ENCODE data around the gene ROBO2. TPM values are rescaled to one million over a fixed set of nuclear protein-coding genes. Genes with fewer than 3 reads are reported as not detected.

Gene ROBO2
- total RNA-seq, 4 donors from 2014 or later, result 0.20 to 0.41 (median 0.32) TPM; not detected in 1

GRCh38 chr3:77467702-77468625, 428.1 kb downstream of the ROBO2 start:
- Histone ChIP-seq H3K4me3 (no peak overlapping the region), H3K9me3 (no peaks in the 10 kb centered on the region), H3K4me1 (no peaks in the 10 kb centered on the region), H3K27me3 (no peaks in the 10 kb centered on the region), H3K27ac (no peak overlapping the region), H3K36me3 (no peaks in the 10 kb centered on the region)
- no peak for TF ChIP-seq POLR2A (IDR thresholded peaks at IDR 0.05)
- TF ChIP-seq CTCF (IDR thresholded peaks at IDR 0.05), result no peak
- no peak for TF ChIP-seq EP300 (IDR thresholded peaks at IDR 0.05; ENCODE audit: low read depth)
- no peak for TF ChIP-seq POLR2AphosphoS5 (IDR thresholded peaks at IDR 0.05)
- no peak for DNase-seq
- intact Hi-C loops (cut with DNase I; ENCODE audit: low total_unique reads) (no loop called here), in situ Hi-C loops (cut with MboI; ENCODE audit: low pct_ligation_motif_present in 1 of 4, low pct_unique_long_range_greater_than_20kb in 1 of 4, low sequenced_read_pairs in 3 of 4) (no loop called here)
- 35 to 54% methylated on average over 5 to 8 of the region's 8 CpGs for WGBS, 2 donors (ENCODE audit: low coverage in 1 of 2)

GRCh38 chr3:77468626-77469020, 428.7 kb downstream of the ROBO2 start:
- H3K4me1 ChIP-seq, result no peaks in the 10 kb centered on the region
- H3K27ac ChIP-seq, result no peak overlapping the region
- DNase-seq, result no peak
- TF ChIP-seq POLR2AphosphoS5 (IDR thresholded peaks at IDR 0.05) (no peak), CTCF (IDR thresholded peaks at IDR 0.05) (no peak)
- no peak overlapping the region for H3K4me3 ChIP-seq
- in situ Hi-C loops (cut with MboI; ENCODE audit: low pct_ligation_motif_present in 1 of 4, low pct_unique_long_range_greater_than_20kb in 1 of 4, low sequenced_read_pairs in 3 of 4), result no loop called here
- no peaks in the 10 kb centered on the region for H3K36me3 ChIP-seq
- 51 to 64% methylated on average over 3 of the region's 3 CpGs for WGBS, 2 donors (ENCODE audit: low coverage in 1 of 2)
- no peaks in the 10 kb centered on the region for H3K27me3 ChIP-seq
- no peaks in the 10 kb centered on the region for H3K9me3 ChIP-seq
- intact Hi-C loops (cut with DNase I; ENCODE audit: low total_unique reads), result no loop called here

GRCh38 chr3:77475507-77475906, 435.6 kb downstream of the ROBO2 start:
- 45% methylated on average over 2 of the region's 2 CpGs; no CpG with 5 or more reads in 1 of the 2 donors for WGBS, 2 donors (ENCODE audit: low coverage in 1 of 2)
- no peaks in the 10 kb centered on the region for H3K27me3 ChIP-seq
- H3K27ac ChIP-seq, result no peak overlapping the region
- intact Hi-C loops (cut with DNase I; ENCODE audit: low total_unique reads), result no loop called here
- H3K4me3 ChIP-seq, result no peak overlapping the region
- H3K36me3 ChIP-seq, result no peaks in the 10 kb centered on the region
- TF ChIP-seq CTCF (IDR thresholded peaks at IDR 0.05), result no peak
- no peak for TF ChIP-seq POLR2AphosphoS5 (IDR thresholded peaks at IDR 0.05)
- no peak for TF ChIP-seq POLR2A (IDR thresholded peaks at IDR 0.05)
- TF ChIP-seq EP300 (IDR thresholded peaks at IDR 0.05; ENCODE audit: low read depth), result no peak
- H3K9me3 ChIP-seq, result no peaks in the 10 kb centered on the region
- in situ Hi-C loops (cut with MboI; ENCODE audit: low pct_ligation_motif_present in 1 of 4, low pct_unique_long_range_greater_than_20kb in 1 of 4, low sequenced_read_pairs in 3 of 4), result no loop called here
- DNase-seq, result no peak
- H3K4me1 ChIP-seq, result no peaks in the 10 kb centered on the region

- Histone ChIP-seq H3K27me3 (no peaks in the 10 kb centered on the region), H3K4me1 (no peaks in the 10 kb centered on the region), H3K27ac (no peak overlapping the region), H3K9me3 (no peaks in the 10 kb centered on the region), H3K36me3 (no peaks in the 10 kb centered on the region), H3K4me3 (no peak overlapping the region)
- no peak for DNase-seq
- intact Hi-C loops (cut with DNase I; ENCODE audit: low total_unique reads), result no loop called here
- in situ Hi-C loops (cut with MboI; ENCODE audit: low pct_ligation_motif_present in 1 of 4, low pct_unique_long_range_greater_than_20kb in 1 of 4, low sequenced_read_pairs in 3 of 4), result no loop called here
- TF ChIP-seq POLR2AphosphoS5 (IDR thresholded peaks at IDR 0.05) (no peak), EP300 (IDR thresholded peaks at IDR 0.05; ENCODE audit: low read depth) (no peak), POLR2A (IDR thresholded peaks at IDR 0.05) (no peak), CTCF (IDR thresholded peaks at IDR 0.05) (no peak)
Measured at GRCh38 chr3:77479021-77479420, 439.1 kb downstream of the ROBO2 start.
